Ovary (tissue), 3 donors: ENCODE measurements around the gene FAM107A.

Experiments
- CTCF ChIP-seq, 3 donors: fragments of 450-650 bp in 2 of 3; fragments of 200-600 bp in 1 of 3; IDR thresholded peaks; one replicate each; pipeline versions ENCODE4 v1.5.1 to v1.8.0; 2016 to 2022; ENCODE audit warnings: antibody characterized with exemption in 3 of 3, mild to moderate bottlenecking in 1 of 3
- EP300 ChIP-seq: sonication (generic); formaldehyde crosslinking; IDR thresholded peaks from one replicate; pipeline ENCODE4 v1.6.1; 2017; ENCODE audit warnings: antibody characterized with exemption
- POLR2A ChIP-seq: fragments of 450-650 bp; IDR thresholded peaks from one replicate; pipeline ENCODE4 v1.6.1; 2017; ENCODE audit warnings: antibody characterized with exemption, mild to moderate bottlenecking, moderate library complexity
- donor health status: DM: no; HTN: no; CAD: no.

GRCh38 chr3:58535531-58536500, 41.4 kb downstream of the FAM107A start:
- TF ChIP-seq POLR2A (no peak), EP300 (no peak), CTCF (IDR thresholded peaks at IDR 0.05) (no peak)
